NCI-H2171 treated with DMSO at 0.1 percent for 48 hours (cell line): ENCODE data around the gene BEX4.

Experiments
- DNase-seq: peaks from one replicate; lab custom pipeline; 2025; lab: John Stamatoyannopoulos, UW

The BEX4 gene

GRCh38 chrX:103236296-103236695, 21.4 kb downstream of the BEX4 start:
- DNase-seq = no peak

DNA sequence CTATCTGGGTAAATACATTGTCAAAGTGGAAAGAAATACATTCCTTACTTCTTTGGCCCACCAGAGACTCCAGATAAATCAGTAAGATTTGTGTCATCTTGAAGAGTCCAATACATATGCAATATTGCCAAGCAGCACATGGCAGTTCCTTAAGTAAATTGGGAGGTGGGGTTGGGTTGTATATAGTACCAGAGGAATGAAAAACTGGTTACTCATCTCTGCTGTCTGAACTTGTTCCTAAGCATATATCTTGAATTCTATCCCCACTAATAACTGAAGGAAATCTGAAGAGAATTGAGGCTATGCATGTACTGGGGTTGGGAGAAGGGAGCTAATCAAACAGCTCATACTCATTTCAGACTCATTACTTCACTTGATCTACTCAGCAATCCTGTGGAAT, 25.2 kb downstream of the BEX4 start:
- DNase-seq = no peak

GRCh38 chrX:103248553-103248952, 33.6 kb downstream of the BEX4 start:
- peak; percentile 0 for DNase-seq

DNA sequence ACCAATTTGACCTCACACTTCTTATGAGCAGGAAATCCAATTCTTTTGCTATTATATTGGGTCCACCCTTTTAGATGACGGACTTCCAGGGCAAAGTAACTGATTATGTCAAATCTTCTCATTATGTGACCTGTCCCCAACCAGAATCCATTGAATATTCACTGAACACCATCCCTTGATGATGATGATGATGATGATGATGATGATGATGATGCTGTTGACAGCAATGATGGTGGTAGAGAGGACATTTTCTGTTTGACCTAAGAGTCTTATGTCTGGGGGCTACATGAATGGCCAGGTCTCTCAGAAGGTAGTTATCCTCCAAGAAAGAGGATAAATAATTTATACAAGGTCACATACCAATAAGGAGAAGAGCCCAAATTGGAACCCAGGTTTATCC, 34.9 kb downstream of the BEX4 start:
- no peak for DNase-seq

- no peak for DNase-seq
Observed at GRCh38 chrX:103250977-103251376, 36.1 kb downstream of the BEX4 start.

DNA sequence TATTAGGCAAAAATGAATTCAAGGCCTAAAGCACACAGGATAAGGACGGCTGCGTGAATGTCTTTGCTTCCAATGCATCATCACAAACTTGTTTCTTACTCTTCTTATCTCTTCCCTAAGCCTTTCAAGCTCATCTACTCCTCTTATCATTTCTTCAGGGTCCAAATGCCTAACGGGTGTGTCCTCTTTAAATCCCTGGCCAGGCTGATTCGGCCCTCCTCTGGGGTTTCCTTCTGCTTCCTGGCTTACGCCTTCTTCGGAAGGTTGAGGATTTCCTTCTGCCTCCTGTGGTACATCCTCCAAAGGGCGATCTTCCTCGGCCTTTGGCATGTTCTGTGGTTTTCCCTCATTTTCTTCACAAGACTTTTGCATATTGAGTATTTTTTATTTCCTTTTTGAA, 38.7 kb downstream of the BEX4 start:
- DNase-seq = no peak

- peak; percentile 35 for DNase-seq
Observed at GRCh38 chrX:103254171-103254824, 39.4 kb downstream of the BEX4 start.

- peak; percentile 83 for DNase-seq
Observed at GRCh38 chrX:103254921-103255493, 40.1 kb downstream of the BEX4 start, which contains the start of gene TCEAL8. TSS of gene TCEAL8 (minus strand) at chrX:103255155. CDS start at chrX:103253979, 1,176 bp downstream.

GRCh38 chrX:103256651-103257050, 41.7 kb downstream of the BEX4 start:
- no peak for DNase-seq

DNA sequence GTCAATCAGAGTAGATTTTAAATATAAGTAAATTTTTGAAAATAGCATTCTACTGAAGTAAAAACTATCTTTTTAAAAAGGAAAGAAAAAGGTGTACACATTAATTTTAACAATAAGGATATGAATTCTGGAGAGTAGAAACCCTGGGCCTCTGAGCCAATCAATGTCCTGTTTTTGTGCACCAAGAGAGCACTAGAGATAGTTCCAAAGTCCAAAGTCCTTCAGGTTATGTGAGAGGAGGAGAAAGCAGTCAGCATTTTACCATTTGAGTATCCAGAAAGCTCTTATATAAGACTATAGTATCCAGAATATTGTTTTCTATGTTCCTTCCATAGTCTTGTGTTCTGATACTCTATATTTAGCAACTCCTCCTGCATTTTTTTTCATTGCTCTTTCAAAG, 43.4 kb downstream of the BEX4 start:
- no peak for DNase-seq
